H54 (cell line): ENCODE measurements around the gene FHIT.

ENCODE experiments used
- DNase-seq: peaks from one replicate; pipeline ENCODE4 v3.0.0; 2011; ENCODE audit warnings: low spot score, mixed read lengths; ENCODE audit not compliant: insufficient read length
- FAIRE-seq: peaks from 3 replicates; lab custom pipeline; 2011; peaks lifted over from hg19 to GRCh38; lab: Jason Lieb, UNC
- POLR2A ChIP-seq: IDR thresholded peaks from 2 replicates; pipeline ENCODE4 v1.6.1; 2011; ENCODE audit warnings: low read depth, mild to moderate bottlenecking, low read length

The FHIT gene

GRCh38 chr3:60144071-60144470 lies 1107.2 kb downstream of the FHIT start:
- no peak for TF ChIP-seq POLR2A
- DNase-seq (no peak), FAIRE-seq (no peak)

- DNase-seq = no peak
- no peak for TF ChIP-seq POLR2A
- FAIRE-seq = no peak
Measured at GRCh38 chr3:60142009-60142408, 1109.2 kb downstream of the FHIT start.

DNA sequence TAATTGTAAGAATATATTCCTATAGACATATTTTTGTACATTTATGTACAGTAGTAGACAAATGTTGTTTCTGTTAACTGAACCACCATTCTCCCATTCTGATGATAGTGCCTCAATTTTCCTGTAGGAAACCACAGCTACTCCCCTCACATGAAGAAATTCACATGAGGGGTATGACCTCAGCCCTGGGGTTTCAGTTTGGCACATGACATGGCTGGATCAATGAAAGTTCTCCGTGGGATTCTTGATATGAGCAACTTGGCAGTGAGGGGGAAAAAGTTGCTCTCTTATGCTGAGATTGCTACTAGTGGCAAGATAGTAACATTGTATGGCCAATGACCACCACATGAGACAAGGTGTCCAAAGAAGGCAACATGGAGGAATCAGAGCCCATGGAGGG lies 1111.1 kb downstream of the FHIT start:
- no peak for DNase-seq
- no peak for TF ChIP-seq POLR2A
- no peak for FAIRE-seq

DNA sequence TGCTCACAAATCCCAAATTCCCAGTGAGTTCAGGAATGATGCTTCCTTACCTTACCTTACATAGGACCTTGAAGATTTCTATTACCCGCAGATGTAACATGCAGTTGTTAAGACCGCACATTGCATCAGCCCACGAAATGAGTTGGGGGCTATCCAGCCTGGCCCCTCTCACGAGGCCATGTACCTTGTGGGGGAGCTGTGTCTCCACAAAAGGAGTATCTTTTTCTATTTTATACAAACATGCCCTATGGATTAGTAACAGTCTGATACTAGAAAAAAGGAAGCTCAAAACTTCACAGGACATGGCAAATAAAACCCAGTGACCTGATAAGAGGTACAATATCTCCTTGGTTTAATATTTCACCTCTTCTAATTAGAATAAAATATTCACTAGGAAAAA lies 1114.7 kb downstream of the FHIT start:
- FAIRE-seq (no peak), DNase-seq (no peak)
- TF ChIP-seq POLR2A = no peak

DNA sequence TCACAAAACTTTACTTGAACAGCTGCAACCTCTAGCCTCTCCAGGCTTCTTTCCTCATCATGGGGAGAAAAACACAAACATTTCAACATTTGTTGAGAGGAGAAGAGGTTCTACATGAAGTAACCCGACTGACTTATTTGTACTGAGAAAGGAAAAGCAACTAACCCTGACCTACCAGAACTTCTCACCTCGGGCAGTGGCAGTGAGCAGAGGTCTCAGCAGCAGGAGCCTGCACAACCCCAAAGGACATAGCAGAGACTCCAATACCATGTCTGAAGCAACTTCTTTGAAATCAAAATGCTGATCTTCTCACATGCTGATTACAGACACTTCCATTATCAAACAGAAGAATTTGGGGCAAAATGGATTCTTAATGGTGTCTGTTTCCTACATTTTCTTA lies 1115.8 kb downstream of the FHIT start:
- no peak for TF ChIP-seq POLR2A
- FAIRE-seq (no peak), DNase-seq (no peak)

DNA sequence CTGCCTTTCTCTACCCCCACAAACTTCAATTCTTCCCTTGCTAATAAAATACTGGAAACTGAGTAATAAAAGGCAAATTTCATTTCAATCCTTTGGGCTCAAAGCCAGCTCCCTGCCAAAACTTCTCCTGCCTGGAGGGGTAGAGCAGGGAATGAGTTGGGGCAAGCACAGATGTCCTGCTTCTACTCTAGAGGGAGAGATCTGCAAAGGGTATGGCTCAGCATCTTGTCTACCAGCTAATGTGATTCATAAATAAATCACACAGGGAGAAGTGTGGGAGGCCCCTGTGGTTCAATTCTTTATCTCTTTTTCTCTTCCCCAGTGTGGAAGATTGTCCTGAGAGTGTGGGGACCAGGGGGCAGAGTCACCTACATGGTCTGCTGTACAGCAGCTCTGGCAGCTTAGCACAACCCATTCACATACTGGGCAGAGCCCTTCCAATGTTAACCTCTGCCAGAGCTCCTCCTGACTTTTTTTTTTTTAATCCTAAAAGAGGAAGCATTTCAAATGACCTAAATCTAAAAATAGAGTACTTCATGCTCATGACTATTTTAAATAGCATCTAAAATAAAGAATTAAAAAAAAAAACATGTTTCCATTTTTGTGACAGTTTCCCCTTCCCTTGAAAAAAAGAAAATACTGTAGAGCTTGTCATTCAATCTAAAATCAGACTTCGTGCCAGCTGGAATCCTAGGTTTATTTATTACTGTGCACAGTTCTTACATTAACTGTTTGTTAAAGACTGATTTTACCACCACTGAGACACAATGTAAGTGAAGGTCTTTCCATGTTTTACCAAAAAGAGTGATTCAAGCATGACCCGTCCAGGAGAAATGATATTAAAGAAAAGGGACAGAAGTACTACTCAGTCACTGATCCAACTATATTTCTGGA lies 1117.7 kb downstream of the FHIT start:
- FAIRE-seq (no peak), DNase-seq (no peak)
- TF ChIP-seq POLR2A = no peak

GRCh38 chr3:60131618-60132017 lies 1119.6 kb downstream of the FHIT start:
- DNase-seq (no peak), FAIRE-seq (no peak)
- no peak for TF ChIP-seq POLR2A

- FAIRE-seq (no peak), DNase-seq (no peak)
- TF ChIP-seq POLR2A = no peak
Measured at GRCh38 chr3:60126511-60127304, 1124.5 kb downstream of the FHIT start.

- DNase-seq (no peak), FAIRE-seq (no peak)
- no peak for TF ChIP-seq POLR2A
Measured at GRCh38 chr3:60125686-60126085, 1125.6 kb downstream of the FHIT start.

- DNase-seq = no peak
- no peak for TF ChIP-seq POLR2A
- no peak for FAIRE-seq
Measured at GRCh38 chr3:60120245-60120644, 1131.0 kb downstream of the FHIT start.

GRCh38 chr3:60114191-60114590 lies 1137.1 kb downstream of the FHIT start:
- FAIRE-seq (no peak), DNase-seq (no peak)
- no peak for TF ChIP-seq POLR2A

GRCh38 chr3:60107275-60107674 lies 1144.0 kb downstream of the FHIT start:
- FAIRE-seq = no peak
- no peak for DNase-seq
- TF ChIP-seq POLR2A = no peak

DNA sequence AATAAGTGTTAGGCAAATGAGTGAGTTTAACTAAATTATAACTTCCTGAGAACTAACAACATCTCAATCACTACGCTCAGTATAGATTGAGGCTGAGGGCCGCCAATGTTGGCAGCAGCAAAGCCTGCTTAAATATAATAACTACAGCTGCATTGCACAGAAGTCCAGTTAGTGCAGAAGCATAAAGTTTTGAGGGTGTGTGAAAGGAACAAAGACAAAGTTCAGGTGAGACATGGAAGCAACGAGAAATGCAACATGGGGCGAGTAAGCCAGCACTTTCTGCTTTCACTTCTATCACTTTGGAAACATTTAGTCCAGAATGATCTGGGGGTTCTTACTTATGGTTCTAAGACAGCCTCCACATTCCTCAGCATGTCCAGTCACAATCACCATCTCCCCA lies 1149.1 kb downstream of the FHIT start:
- FAIRE-seq (no peak), DNase-seq (no peak)
- no peak for TF ChIP-seq POLR2A

GRCh38 chr3:60101621-60102020 lies 1149.6 kb downstream of the FHIT start:
- no peak for TF ChIP-seq POLR2A
- no peak for DNase-seq
- FAIRE-seq = no peak
